Measurements from ENCODE around the gene RAB20.
"Not testable (repeated sequence)": the region's sequence is repeated elsewhere in the genome, so short reads cannot be mapped to it uniquely, and the experiment has no call there.

RAB20 gene

DNA sequence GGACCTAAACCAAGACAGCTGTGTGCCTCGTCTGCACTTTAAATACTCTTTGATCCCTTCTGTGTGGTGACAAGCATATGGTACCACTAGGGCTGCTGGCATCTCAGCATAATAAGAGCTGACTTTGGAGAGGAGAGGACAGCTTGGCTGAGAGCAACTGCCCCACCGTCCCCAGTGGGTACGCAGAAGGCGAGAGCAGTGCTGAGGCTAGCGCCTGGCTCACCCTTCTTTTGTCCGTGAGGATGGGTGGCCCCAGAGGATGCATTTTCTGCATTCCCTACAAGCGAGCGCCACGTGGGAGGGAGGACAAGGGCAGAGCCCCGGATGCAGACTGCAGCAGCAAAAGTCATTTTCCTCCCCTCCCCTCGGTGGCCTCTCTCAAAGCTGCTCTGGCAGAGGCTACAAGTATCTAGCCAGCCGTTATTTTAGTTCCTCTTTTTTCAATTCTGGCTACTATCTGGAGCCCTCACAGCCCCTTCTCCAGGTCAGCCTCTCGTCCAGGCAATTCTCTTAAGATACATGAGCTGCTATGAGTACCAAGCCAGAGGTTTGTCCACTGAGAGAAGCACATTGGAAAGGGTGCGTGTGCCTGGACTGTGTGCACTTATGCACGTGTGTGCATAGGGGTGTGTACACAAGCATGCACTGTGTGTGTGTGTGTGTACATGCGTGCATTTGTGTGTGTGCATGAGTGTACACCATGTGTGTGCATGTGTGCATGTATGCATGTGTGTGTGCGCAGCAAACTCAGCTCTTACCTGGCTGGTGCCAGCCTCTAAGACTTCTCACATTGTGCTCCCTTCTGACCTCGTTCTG, 51.3 kb downstream of the RAB20 start:
- no peak for DNase-seq (ENCODE audit: low read depth)

DNA sequence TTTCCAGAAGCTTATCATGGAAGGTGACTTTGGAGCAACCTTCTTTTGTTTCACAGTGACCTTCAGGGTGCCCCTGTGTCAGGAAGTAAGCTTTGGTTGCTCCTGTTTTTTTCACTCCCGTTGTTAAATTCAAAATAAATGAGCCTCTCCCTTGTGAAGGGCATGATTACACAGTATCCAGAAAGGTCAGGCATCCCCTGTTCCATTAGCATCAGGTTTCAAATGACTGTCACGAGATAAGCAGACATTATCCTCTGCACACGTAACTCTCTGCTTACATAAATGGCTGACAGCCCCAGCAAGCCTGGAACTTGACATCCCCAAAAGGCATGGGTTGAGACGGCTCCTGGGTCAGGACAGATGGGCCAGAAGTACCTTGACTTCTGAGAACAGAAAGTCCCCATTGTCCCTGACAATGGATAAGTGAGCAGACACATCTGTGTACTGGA, 52.0 kb downstream of the RAB20 start:
- no peak for DNase-seq (ENCODE audit: low read depth)

- DNase-seq (ENCODE audit: low read depth), result no peak
Measured at GRCh38 chr13:110507678-110508381, 53.7 kb downstream of the RAB20 start.

DNA sequence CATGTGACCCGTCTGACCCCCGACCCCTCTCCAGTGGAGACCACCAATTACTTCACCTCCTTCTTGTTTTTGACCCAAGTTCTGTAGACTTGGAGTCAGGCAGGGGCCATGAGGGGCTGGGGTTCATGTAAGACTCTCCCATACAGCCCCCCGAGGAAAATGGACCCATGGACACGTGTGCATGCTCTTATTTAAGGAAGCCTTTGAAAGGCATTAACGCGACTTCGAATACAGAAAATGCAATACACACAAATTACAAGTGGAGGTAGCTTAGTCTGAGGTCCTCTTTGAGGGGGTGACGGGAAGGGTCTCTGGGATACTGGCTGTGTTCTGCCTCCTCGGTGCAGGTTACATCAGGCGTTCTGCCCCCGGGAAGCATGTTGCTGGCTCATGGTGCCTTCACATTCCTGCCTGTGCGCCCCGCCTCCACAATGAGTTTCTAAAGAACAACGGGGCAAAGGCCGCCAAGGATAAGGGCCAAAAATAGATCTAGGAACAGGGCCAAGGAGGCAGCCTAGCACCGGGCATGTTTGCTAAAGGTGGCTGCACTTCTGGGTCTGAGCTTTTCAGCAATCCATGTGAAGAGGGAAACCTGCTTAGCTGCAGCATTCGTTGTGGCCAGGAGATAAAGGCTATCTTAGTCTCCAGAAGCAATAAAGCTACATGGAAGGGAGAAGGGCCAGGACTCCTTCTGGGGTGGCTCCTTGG, 54.5 kb downstream of the RAB20 start:
- DNase-seq (ENCODE audit: low read depth), result no peak

GRCh38 chr13:110506396-110506795, 55.1 kb downstream of the RAB20 start:
- no peak for DNase-seq (ENCODE audit: low read depth)

DNA sequence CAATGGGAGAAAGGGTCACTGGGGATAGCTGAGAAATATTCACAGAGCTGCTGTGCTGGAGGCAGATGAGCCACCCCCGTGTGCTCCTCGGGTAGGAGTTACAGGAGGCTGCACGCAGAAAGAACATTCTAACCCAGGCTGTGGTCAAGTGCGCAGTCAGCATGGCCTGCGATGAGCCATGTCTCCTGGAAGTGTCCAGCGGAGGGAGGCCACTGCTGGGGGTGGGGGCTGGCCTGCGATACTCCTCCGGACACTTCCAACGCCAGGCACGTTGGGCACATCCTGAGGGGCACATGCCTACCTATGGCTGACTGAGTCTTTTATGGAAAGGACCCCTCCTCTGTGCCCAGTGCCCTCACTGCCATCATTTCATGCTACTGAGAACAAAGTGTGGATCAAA, 55.9 kb downstream of the RAB20 start:
- no peak for DNase-seq (ENCODE audit: low read depth)

- no peak for DNase-seq (ENCODE audit: low read depth)
Measured at GRCh38 chr13:110503979-110504499, 57.5 kb downstream of the RAB20 start.

DNA sequence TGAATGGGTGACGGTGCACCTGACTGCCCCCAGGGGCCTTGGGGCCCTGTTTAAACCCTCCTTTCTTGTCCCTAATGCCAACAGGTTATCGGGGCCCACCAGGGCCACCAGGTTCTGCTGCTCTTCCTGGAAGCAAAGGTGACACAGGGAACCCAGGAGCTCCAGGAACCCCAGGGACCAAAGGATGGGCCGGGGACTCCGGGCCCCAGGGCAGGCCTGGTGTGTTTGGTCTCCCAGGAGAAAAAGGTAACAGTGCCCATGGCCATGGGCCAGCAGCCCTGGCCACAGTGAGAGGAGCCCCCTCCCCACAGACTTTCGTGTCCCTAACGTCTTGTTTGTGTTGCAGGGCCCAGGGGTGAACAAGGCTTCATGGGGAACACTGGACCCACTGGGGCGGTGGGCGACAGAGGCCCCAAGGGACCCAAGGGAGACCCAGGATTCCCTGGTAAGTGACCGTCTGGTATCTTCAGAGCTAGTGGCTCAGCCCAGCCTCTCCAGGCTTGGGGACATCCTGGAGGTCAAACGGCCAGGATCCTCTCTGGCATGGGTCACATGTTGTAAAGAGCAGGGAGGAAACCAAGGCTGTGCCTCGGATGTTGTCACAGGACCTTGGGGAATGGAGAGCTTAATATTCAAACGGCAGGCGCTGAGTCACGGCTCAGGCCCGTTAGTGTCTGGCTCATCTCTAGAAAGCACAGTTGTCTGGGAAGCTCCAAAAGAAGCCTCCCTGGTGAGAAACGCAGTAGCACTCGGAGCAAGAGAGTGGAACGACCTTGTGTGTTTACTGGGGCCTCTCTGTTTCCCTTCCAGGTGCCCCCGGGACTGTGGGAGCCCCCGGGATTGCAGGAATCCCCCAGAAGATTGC, 58.3 kb downstream of the RAB20 start:
- DNase-seq (ENCODE audit: low read depth), result no peak

DNA sequence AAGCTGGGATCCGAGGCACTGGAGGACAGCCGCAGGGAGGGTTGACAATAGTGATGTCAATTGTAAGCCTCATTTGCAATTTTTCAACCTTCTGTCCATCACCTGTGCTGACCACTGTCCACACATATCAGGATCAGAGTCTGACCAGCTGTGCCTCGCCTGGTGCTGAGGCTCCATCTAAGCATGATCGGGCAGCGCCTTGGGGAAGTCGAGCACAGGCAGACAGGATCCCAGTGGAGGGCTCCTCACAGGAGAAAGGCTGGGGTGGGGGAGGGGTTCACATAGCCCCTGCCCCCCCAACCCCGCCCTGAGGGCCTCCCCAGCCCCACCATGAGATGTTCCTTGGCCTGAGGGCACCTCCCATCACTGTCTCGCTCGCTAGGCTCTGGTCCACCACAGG, 60.3 kb downstream of the RAB20 start:
- DNase-seq (ENCODE audit: low read depth), result no peak

- no peak for DNase-seq (ENCODE audit: low read depth)
Measured at GRCh38 chr13:110500341-110500740, 61.2 kb downstream of the RAB20 start.

- DNase-seq (ENCODE audit: low read depth), result no peak
Measured at GRCh38 chr13:110499621-110500281, 61.8 kb downstream of the RAB20 start.

DNA sequence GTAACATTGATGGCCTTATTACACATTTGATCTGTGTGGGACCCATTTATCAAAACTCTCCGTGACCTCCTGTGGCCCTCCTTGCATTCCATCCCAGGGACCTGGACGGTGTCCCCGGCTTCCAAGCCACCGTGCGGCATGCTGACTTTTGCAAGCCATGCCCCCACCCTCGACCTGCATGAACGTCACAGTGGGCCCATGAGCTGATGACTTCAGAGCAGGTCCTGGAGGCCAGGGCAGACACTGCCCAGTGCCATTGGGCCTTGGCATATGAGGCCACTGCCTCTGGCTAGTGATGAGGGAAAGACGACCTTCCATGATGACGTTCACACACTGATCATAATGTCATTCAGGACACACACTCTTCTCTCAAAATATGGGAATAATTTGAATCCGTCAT, 62.8 kb downstream of the RAB20 start:
- no peak for DNase-seq (ENCODE audit: low read depth)

- DNase-seq (ENCODE audit: low read depth), result no peak
Measured at GRCh38 chr13:110498327-110498726, 63.2 kb downstream of the RAB20 start.

DNA sequence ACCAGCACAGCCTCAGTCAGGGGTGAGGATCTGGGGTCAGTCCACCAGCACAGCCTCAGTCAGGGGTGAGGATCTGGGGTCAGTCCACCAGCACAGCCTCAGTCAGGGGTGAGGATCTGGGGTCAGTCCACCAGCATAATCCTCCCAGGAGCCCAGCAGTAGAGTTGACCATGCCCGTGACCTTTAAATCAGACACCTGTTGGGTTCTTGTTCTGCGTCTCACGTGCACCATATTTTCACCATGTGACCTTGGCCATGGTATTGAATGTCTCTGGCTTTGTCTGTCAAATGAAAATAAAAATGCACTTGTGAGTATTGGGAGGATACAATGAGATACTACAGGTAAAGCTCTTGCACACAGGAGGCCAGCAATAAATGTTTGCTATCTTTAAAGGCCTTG, 63.6 kb downstream of the RAB20 start:
- DNase-seq (ENCODE audit: low read depth), result not testable (repeated sequence)

GRCh38 chr13:110497003-110497402, 64.5 kb downstream of the RAB20 start:
- DNase-seq (ENCODE audit: low read depth), result no peak

- DNase-seq (ENCODE audit: low read depth), result no peak
Measured at GRCh38 chr13:110496281-110496680, 65.2 kb downstream of the RAB20 start.

GRCh38 chr13:110495881-110496280, 65.6 kb downstream of the RAB20 start:
- no peak for DNase-seq (ENCODE audit: low read depth)

- no peak for DNase-seq (ENCODE audit: low read depth)
Measured at GRCh38 chr13:110495376-110495775, 66.1 kb downstream of the RAB20 start.

GRCh38 chr13:110493613-110494012, 67.9 kb downstream of the RAB20 start:
- DNase-seq (ENCODE audit: low read depth), result no peak

- DNase-seq (ENCODE audit: low read depth), result no peak
Measured at GRCh38 chr13:110492679-110493593, 68.6 kb downstream of the RAB20 start.
